Sigmoid colon (tissue), 4 donors: ENCODE measurements around the gene RAB11FIP3.

Experiments
- EP300 ChIP-seq, 4 donors: sonication (generic); formaldehyde crosslinking; IDR thresholded peaks; one replicate each; pipeline ENCODE4 v1.6.1; 2017; ENCODE audit warnings: antibody characterized with exemption in 4 of 4
- POLR2A ChIP-seq, 2 donors: fragments of 450-650 bp; IDR thresholded peaks; one replicate each; pipeline ENCODE4 v1.6.1; 2016; ENCODE audit warnings: antibody characterized with exemption in 2 of 2, mild to moderate bottlenecking in 2 of 2, moderate library complexity in 2 of 2
- POLR2AphosphoS5 ChIP-seq, 4 donors: sonication (generic); formaldehyde crosslinking; IDR thresholded peaks; one replicate each; pipeline ENCODE4 v1.6.1; 2017; ENCODE audit warnings: antibody characterized with exemption in 4 of 4
- TF ChIP-seq, protein P1 (sequence below), 4 experiments: fragments of 450-650 bp in 3 of 4; fragments of 200-600 bp in 1 of 4; IDR thresholded peaks; one replicate each; pipeline ENCODE4 v1.5.1; 2016 to 2019; ENCODE audit warnings: antibody characterized with exemption in 4 of 4, mild to moderate bottlenecking in 3 of 4, moderate library complexity in 2 of 4

DNA sequence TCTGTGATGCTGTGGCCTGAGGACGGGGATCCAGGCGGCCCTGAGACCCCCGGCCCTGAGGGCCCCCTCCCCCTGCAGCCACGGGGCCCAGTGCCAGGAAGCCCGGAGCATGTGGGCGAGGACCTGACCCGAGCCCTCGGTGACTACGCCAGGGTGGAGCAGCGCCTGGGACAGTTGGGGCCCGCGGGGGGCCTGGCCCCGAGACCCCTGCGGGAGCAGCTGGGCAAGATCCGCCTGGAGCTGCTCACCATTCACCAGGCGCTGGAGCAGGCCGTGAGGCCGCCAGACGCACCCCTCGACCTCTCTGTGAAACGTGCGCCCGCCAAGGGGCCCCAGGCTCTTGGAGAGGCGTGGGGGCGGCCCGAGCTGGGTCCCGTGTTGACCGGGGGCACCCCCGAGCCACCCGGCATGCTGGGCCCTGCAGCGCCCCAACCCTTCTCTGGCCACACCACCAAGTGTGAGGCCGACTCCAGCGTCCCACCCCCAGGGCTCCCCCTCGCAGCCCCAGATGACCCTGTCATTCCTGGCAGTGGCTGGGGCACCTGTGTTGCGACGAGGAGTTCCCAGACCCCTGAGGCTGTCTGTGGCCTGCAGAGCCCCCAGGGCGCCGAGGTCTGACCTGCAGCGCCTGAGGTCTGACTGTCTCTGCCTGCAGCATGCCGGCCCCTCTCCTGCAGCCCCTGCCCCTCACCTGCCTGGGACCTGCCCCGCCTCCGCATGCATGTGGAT lies 139.4 kb downstream of the RAB11FIP3 start:
- TF ChIP-seq, protein P1, sequence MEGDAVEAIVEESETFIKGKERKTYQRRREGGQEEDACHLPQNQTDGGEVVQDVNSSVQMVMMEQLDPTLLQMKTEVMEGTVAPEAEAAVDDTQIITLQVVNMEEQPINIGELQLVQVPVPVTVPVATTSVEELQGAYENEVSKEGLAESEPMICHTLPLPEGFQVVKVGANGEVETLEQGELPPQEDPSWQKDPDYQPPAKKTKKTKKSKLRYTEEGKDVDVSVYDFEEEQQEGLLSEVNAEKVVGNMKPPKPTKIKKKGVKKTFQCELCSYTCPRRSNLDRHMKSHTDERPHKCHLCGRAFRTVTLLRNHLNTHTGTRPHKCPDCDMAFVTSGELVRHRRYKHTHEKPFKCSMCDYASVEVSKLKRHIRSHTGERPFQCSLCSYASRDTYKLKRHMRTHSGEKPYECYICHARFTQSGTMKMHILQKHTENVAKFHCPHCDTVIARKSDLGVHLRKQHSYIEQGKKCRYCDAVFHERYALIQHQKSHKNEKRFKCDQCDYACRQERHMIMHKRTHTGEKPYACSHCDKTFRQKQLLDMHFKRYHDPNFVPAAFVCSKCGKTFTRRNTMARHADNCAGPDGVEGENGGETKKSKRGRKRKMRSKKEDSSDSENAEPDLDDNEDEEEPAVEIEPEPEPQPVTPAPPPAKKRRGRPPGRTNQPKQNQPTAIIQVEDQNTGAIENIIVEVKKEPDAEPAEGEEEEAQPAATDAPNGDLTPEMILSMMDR (IDR thresholded peaks at IDR 0.05) = no peak
- TF ChIP-seq POLR2A (IDR thresholded peaks at IDR 0.05) (no peak), POLR2AphosphoS5 (IDR thresholded peaks at IDR 0.05) (no peak), EP300 (IDR thresholded peaks at IDR 0.05) (no peak)
